HG03095 (cell line): ENCODE results near the gene HECW1.
"Not testable (repeated sequence)": the region's sequence is repeated elsewhere in the genome, so short reads cannot be mapped to it uniquely, and the experiment has no call there.

Experiments used
- ATAC-seq: cut with Tn5 transposase; IDR thresholded peaks from one replicate; pipeline ENCODE4 v1.9.1; 2021; ENCODE audit warnings: moderate library complexity; ENCODE audit not compliant: unreplicated experiment

The HECW1 gene

DNA sequence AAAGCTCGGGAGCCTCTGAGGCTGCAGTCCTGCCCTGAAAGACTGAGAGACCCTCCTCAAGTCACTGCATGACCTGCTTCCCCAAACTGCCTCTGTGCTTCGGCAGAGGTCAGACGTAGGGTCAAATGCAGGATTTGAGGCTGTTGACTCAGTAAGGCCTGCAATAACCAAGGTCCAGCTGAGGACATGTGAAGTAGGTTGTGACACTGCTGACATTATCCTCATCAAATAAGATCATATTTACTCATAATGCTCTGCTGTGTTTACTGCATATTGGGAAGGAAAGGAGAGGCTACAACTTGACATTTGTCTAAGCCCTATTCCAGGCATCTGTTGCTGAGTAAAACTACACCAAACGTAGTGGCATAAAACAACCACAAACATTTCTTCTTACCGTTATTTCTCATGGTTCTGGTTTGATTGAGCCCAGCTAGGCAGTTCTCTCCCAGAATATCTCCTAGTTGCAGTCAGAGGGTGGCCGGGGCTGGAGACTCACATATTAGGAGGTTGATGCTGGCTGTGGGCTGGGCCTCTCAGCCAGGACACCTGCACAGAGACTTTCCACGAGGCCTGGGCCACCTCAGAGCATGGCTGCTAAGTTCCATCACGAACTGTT is 348.4 kb downstream of the HECW1 start:
- no peak for ATAC-seq

GRCh38 chr7:43461349-43462024 is 349.0 kb downstream of the HECW1 start:
- no peak for ATAC-seq

DNA sequence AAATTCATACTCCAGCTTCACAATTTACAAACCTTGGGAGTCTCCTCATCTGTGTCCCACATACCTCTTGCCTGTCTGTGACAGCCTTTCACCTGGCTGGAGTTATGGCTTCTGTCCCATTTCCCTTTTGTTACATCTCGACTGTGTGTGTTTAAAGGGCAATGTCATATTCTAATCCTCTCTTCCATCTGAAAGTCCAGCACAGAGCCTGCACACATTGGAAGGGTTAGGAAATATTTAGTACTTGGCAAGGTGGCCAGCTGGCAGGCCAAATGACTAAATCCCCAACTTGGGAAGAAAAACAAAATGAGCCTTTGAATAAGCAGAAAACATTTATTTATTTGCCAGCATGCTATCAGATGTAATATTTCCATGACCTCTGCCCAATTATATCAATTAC is 350.4 kb downstream of the HECW1 start:
- ATAC-seq = no peak

GRCh38 chr7:43463401-43463980 is 351.0 kb downstream of the HECW1 start:
- ATAC-seq = no peak

DNA sequence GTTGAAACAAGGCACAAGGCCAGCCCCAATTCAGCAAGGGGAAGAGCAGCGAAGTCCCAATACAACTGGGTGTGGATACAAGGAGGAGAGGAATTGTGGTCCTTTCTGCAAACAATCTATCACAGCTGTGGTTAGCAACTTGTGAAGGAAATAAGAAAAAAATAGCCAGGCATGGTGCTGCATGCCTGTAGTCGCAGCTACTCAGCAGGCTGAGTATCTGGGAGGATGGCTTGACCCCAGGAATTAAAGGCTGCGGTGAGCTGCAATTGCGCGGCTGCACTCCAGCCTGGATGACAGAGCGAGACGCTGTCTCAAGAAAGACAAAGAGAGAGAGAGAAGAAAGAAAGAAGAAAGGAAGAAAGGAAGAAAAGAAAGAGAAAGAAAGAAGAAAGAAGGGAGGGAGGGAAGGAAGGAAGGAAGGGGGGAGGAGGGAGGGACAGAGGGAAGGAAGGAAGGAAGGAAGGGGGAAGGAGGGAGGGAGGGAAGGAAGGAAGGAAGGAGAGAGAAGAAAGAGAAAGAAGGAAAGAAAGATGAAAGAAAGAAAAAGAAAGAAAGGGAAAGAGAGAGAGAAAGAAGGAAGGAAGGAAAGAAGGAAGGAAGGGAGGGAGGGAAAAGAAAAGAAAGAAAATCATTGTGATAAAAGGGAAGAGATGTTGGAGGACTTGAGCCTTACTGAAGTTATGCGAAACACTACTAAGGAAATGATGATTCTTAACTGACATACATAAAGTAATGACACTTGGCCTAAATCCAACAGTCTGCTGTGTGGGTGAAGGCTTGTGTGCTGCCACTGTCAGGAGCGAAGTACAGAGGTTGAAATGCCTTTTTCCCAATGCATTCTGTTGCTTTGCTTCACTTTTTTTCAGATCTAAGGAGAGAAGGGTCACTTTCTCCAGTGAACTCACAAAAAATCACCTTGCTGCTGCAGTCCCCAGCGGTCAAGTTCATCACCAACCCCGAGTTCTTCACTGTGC is 353.4 kb downstream of the HECW1 start:
- ATAC-seq = no peak

GRCh38 chr7:43467406-43467805 is 355.0 kb downstream of the HECW1 start:
- no peak for ATAC-seq

- ATAC-seq = no peak
Observed at GRCh38 chr7:43467846-43468245, 355.4 kb downstream of the HECW1 start.

- no peak for ATAC-seq
Observed at GRCh38 chr7:43469051-43469450, 356.6 kb downstream of the HECW1 start.

DNA sequence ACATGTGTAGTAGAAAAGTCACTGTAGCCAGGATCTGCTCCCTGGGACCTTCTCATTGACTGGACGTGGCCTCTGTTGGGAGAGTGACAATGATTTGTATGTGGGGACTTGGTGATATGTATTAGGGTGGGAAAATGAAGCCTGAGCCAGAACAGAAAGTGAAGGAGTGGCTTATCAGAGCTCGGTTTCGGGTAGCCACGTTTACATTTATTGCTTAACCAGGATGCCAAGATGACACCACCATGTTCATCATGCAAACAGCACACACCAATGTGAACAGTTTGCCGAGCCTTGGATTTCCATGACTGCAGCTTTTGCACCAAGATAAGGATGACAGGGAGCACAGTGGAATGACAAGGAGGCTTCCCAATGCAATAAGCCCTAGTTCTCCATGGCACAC is 357.7 kb downstream of the HECW1 start:
- ATAC-seq = no peak

GRCh38 chr7:43475983-43476382 is 363.5 kb downstream of the HECW1 start:
- no peak for ATAC-seq

DNA sequence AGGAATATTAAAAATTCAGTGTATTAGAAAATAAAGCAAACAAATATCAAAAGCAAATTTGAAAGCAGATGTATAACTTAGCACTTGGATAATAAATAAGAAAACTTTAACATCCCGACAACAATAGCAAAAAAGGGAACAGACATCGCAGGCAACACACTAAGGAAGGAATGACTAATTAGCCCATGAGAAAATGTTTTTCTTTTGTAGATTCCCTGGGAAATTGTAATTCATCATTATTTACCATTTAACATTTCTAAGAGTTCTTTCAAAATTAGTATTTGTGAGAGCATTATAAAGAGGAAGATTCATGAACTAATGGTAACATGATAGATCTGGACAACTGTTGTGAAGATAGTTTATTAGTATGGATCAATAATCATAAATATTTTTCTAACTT is 364.4 kb downstream of the HECW1 start:
- no peak for ATAC-seq

DNA sequence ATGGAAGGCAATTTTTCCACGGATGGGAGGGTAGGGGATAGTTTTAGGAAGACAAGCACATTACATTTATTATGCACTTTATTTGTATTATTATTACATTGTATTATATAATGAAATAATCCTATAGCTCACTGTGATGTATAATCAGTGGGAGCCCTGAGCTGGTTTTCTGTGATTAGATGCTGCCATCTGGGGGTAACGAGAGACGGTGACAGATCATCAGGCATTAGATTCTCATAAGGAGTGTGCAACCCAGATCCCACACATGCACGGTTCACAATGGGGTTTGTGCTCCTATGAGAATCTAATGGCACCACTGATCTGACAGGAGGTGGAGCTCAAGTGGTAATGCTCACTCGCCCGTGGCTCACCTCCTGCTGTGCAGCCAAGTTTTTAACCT is 366.6 kb downstream of the HECW1 start:
- no peak for ATAC-seq

- no peak for ATAC-seq
Observed at GRCh38 chr7:43479543-43479942, 367.1 kb downstream of the HECW1 start.

DNA sequence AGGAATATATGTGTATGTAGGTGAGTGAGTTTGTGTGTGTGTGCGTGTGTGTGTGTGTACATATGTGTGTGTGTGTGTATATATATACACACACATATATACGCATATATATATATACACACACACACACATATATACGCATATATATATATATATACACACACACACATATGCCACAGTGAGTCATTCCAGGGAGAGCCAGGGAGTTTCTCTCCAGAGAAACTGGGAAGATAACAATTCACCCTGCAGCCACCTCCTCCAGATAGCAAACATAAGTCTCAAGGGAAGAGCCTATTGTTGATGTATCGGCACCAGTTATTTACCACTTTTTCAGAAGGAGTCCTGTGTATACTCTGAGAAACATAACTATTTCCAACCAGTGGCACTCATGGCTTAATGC is 368.1 kb downstream of the HECW1 start:
- ATAC-seq = no peak

DNA sequence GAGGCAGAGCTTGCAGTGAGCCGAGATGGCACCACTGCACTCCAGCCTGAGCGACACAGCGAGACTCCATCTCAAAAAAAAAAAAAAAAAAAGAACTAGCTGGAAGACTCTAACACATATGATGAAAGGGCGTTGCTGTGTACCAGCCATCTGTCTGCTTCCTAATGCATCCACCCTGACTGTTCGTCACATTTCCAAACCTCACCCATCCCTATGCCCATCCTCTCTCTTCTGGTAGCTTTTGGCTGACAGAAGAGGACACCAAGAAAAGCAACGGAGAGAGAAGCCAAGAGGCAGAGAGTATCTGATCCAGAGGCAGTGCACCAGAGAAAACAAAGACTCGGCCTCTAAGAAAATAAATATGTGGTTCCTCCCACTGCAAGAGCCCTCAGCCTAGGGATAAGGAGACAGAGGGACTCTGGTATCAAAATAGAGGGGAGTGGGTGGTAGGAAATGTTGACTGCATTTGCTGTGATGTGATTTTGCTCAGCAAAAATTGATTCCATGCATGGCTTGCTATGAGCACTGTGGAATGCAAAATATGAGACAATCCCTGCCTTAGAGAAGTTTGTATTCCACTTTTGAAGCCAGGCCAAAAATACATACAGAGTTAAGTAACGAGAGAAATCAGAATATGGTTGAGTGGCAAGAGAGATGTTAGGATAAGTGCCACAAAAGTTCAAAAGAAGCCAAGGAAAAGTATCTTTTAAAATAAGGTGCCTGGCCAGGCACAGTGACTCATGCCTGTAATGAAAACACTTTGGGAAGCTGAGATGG is 369.6 kb downstream of the HECW1 start:
- no peak for ATAC-seq

DNA sequence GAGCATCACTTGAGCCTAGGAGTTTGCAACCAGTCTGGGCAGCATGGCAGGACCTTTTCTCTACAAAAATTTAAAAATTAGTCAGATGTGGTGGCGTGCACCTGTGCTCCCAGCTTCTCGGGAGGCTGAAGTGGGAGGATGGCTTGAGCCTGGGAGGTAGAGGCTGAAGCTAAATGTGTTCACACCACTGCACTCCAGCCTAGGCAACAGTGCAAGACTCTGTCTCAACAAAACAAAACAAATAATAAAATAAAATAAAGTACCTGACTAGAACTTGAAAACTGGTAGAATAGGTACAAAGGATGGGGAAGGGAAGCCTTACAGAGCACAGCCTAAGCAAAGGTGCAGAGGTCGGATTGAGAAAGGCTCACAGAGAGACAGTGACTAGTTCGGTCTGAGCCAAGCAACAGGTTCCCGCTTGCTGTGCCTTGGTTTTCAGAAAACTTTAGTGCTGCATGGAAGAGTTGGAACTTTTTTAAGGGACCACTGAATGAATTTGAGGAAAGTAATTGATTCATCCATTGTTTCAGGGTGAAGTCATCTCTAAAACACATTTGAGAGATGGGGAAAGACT is 370.3 kb downstream of the HECW1 start:
- ATAC-seq = no peak

GRCh38 chr7:43484678-43485395 is 372.4 kb downstream of the HECW1 start:
- no peak for ATAC-seq

- ATAC-seq = no peak
Observed at GRCh38 chr7:43485580-43485979, 373.1 kb downstream of the HECW1 start.

DNA sequence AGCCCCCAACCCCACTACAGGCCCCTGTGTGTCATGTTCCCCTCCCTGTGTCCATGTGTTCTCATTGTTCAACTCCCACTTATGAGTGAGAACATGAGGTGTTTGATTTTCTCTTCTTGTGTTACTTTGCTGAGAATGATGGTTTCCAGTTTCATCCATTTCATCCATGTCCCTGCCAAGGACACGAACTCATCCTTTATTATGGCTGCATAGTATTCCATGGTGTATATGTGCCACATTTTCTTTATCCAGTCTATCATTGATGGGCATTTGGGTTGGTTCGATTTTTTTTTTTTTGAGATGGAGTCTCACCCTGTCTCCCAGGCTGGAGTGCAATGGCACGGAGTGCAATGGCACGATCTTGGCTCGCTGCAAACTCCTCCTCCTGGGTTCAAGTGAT is 373.6 kb downstream of the HECW1 start:
- ATAC-seq = not testable (repeated sequence)

DNA sequence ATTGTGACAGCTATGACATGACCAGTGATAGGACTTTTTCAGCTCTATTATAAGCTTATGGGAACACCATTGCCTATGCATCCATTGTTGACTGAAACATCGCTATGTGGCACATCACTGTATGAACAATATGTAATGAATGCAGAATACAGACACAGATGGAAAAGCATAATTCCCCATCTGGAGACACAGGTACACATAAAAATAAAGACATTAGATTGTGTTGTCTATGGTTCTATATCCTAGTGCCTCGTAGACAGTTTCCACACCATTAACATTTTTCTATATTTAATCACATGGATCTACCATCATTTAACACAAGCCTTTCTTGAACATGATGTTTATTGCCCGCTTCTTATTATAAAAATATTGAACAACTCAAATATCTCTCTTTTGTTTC is 374.2 kb downstream of the HECW1 start:
- no peak for ATAC-seq
